ENCODE measurements around the gene NEIL1. TPM values are rescaled to one million over a fixed set of nuclear protein-coding genes. Genes with fewer than 3 reads are reported as not detected.

Gene NEIL1
- total RNA-seq, 4 donors from 2014 or later = 96.9 to 481 (median 163) TPM

DNA sequence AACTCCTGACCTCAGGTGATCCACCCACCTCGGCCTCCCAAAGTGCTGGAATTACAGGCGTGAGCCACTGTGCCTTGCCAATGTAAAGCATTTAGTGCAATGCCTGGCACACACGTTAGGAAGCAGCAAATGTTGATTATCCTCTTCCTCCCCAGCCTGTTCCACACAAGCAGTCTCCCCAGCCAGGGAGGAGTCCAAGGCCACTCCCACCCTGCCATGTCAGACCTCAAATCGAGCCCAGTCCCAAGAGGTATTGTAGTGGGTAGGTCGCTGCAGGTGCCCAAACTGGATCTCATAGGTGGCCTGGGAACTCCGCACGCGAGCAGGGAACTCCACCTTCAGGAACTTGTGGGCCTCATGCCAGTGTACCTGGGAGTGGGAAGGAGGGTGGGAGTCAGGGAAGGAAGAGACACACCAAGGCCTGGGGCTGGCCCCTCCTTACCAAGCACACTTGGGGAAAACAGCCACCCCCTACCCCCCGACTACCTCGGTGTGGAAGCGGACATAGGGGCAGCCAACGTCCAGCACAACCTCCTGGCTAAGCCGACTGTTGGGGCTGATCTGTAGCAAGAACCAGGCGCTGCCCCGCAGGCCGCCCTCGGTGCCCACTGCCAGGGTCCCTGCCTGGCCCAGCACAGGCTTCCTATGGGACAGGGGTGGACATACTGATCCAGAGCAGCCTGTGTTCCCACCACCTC, 11.3 kb downstream of the NEIL1 start:
- no peaks in the 10 kb centered on the region for H3K9me3 ChIP-seq
- TF ChIP-seq POLR2AphosphoS5 (IDR thresholded peaks at IDR 0.05) (no peak), POLR2A (IDR thresholded peaks at IDR 0.05) (no peak)
- H3K27me3 ChIP-seq = no peaks in the 10 kb centered on the region
- no peak overlapping the region for H3K4me3 ChIP-seq
- H3K36me3 ChIP-seq = peaks cover 0 to 7% (median 0%) of the 10 kb centered on the region in 4 donors
- intact Hi-C loops (cut with DNase I; ENCODE audit: low total_unique reads) = no loop called here
- WGBS, 2 donors (ENCODE audit: low coverage in 1 of 2) = 92% methylated on average over 14 of the region's 17 CpGs; no CpG with 5 or more reads in 1 of the 2 donors
- in situ Hi-C loops (cut with MboI; ENCODE audit: low pct_ligation_motif_present in 1 of 4, low pct_unique_long_range_greater_than_20kb in 1 of 4, low sequenced_read_pairs in 3 of 4) = loop anchor here in 3 of 4 donors (25.0 kb wide), 1 partner anchor 279 kb away; the partner anchor contains the start of genes IMP3 (in 3 of the 3), SNUPN (in 3 of the 3) and SNX33 (in 3 of the 3)
- DNase-seq = no peak
- H3K4me1 ChIP-seq = no peaks in the 10 kb centered on the region
- H3K27ac ChIP-seq = no peak overlapping the region

DNA sequence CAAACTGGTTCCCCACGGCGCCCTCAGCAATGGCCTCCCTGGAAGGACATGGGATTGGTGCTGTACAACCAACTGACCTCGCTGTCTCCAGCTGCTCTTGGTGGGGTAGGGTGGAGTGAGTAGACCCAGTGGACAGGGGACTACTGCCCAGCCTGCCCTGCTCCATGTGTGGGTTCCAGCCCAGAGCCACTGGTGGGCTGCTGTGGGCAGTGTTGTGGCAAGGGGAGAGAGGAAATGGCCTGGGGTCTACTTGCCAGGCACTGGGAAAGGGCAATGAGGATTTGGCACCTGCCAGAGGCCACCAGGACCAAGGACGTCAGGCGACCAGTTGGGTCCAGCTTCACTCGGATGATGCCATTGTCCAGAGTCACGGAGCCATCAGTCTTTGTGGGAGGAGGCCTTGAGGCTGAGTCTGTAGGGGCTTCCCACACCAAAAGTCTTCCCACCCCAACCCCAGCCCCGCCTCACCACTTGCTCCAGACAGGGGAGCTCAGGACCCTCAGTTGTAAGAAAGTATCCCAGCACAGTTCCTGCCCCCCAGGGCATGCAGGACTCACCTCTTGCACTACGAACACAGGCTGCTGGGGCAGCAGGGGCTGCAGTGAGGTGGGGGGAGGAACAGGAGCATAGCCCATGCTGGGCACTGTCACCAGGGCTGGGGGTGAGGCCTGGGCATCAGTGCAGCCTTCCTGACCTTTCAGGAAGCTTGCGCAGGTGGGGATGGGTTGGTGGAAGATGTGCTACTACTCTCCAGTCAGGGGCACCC, 12.1 kb downstream of the NEIL1 start:
- intact Hi-C loops (cut with DNase I; ENCODE audit: low total_unique reads) (no loop called here), in situ Hi-C loops (cut with MboI; ENCODE audit: low pct_ligation_motif_present in 1 of 4, low pct_unique_long_range_greater_than_20kb in 1 of 4, low sequenced_read_pairs in 3 of 4) (loop anchor here in 3 of 4 donors (25.0 kb wide), 1 partner anchor 278 kb away; the partner anchor contains the start of genes IMP3 (in 3 of the 3), SNUPN (in 3 of the 3) and SNX33 (in 3 of the 3))
- Histone ChIP-seq H3K4me3 (no peak overlapping the region), H3K9me3 (no peaks in the 10 kb centered on the region), H3K27ac (no peak overlapping the region), H3K4me1 (no peaks in the 10 kb centered on the region), H3K27me3 (no peaks in the 10 kb centered on the region), H3K36me3 (peaks cover 0 to 7% (median 0%) of the 10 kb centered on the region in 4 donors)
- DNase-seq = no peak
- TF ChIP-seq POLR2AphosphoS5 (IDR thresholded peaks at IDR 0.05) (no peak), POLR2A (IDR thresholded peaks at IDR 0.05) (no peak), EP300 (IDR thresholded peaks at IDR 0.05; ENCODE audit: low read depth) (no peak)
- TF ChIP-seq, protein P1, sequence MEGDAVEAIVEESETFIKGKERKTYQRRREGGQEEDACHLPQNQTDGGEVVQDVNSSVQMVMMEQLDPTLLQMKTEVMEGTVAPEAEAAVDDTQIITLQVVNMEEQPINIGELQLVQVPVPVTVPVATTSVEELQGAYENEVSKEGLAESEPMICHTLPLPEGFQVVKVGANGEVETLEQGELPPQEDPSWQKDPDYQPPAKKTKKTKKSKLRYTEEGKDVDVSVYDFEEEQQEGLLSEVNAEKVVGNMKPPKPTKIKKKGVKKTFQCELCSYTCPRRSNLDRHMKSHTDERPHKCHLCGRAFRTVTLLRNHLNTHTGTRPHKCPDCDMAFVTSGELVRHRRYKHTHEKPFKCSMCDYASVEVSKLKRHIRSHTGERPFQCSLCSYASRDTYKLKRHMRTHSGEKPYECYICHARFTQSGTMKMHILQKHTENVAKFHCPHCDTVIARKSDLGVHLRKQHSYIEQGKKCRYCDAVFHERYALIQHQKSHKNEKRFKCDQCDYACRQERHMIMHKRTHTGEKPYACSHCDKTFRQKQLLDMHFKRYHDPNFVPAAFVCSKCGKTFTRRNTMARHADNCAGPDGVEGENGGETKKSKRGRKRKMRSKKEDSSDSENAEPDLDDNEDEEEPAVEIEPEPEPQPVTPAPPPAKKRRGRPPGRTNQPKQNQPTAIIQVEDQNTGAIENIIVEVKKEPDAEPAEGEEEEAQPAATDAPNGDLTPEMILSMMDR (IDR thresholded peaks at IDR 0.05) = no peak
- 96% methylated on average over 10 of the region's 10 CpGs; no CpG with 5 or more reads in 1 of the 2 donors for WGBS, 2 donors (ENCODE audit: low coverage in 1 of 2)

DNA sequence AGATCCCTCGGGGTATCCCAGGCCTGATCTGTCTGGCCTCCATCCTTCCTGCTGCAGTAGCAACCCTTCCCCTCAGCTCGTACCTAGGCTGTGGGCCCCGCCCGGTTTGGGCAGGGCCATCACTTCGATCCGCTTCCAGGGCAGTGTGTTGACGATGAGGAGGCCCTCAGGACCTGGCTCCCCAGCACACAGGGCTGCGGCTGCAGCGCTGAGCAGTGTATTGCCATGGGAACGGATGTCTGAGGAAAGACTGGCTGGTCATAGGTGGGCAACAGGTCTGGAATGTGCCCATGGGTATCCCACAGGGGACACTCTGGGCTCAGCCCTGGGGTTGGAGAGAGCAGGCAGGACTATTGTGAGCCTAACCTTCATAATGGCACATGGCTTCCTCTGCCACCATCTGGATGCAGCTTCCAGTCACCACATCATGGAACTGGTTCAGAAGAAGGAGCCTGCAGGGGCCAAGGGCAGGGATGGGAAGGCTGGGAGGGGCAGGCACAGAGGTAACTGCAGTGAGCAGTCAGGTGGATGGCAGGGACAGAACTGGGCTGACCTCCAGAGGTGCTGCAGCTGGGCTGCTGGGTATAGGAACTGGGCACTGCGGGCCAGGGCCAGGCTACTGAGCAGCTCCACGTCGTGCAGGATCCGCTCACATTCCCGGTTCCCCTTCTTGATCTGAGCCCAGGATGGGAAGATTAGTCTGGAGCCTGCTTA, 12.9 kb downstream of the NEIL1 start:
- WGBS, 2 donors (ENCODE audit: low coverage in 1 of 2) = 86% methylated on average over 14 of the region's 15 CpGs; no CpG with 5 or more reads in 1 of the 2 donors
- no peaks in the 10 kb centered on the region for H3K27me3 ChIP-seq
- no peaks in the 10 kb centered on the region for H3K4me1 ChIP-seq
- no peak for TF ChIP-seq POLR2AphosphoS5 (IDR thresholded peaks at IDR 0.05)
- no peak for TF ChIP-seq POLR2A (IDR thresholded peaks at IDR 0.05)
- no peak for TF ChIP-seq EP300 (IDR thresholded peaks at IDR 0.05; ENCODE audit: low read depth)
- TF ChIP-seq, protein P1 (IDR thresholded peaks at IDR 0.05) = no peak
- intact Hi-C loops (cut with DNase I; ENCODE audit: low total_unique reads) (no loop called here), in situ Hi-C loops (cut with MboI; ENCODE audit: low pct_ligation_motif_present in 1 of 4, low pct_unique_long_range_greater_than_20kb in 1 of 4, low sequenced_read_pairs in 3 of 4) (loop anchor here in 3 of 4 donors (10.0 to 25.0 kb wide), 2 partner anchors 95 to 278 kb away; partner anchors contain the start of genes IMP3 (in 3 of the 3), SNUPN (in 3 of the 3), SNX33 (in 3 of the 3) and SIN3A (in 1 of the 3))
- H3K9me3 ChIP-seq = no peaks in the 10 kb centered on the region
- no peak overlapping the region for H3K4me3 ChIP-seq
- no peak overlapping the region for H3K27ac ChIP-seq
- DNase-seq = no peak
- peaks cover 0 to 7% (median 0%) of the 10 kb centered on the region in 4 donors for H3K36me3 ChIP-seq

DNA sequence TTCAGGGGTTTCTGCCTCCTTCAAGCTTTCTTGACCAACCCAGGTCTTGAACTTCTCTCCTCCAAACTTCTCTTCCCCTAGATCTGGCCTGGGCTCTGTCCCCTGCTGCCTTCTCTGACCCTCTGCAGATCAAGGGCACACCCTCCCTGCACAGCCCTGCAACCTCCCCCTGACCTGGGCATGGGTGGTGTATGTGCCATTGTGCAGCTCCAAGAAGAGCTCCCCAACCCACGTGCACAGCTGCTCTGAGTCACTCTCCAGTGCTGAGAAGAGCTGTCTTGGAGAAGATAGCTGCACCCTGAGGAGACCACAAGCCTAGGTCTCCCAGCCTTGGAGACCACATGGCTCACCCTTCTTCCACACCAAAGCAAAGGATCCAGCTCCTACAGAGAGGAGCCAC, 13.6 kb downstream of the NEIL1 start:
- H3K36me3 ChIP-seq = peaks cover 0 to 8% (median under 1%) of the 10 kb centered on the region in 4 donors
- H3K4me3 ChIP-seq = no peak overlapping the region
- intact Hi-C loops (cut with DNase I; ENCODE audit: low total_unique reads) (no loop called here), in situ Hi-C loops (cut with MboI; ENCODE audit: low pct_ligation_motif_present in 1 of 4, low pct_unique_long_range_greater_than_20kb in 1 of 4, low sequenced_read_pairs in 3 of 4) (loop anchor here in 3 of 4 donors (10.0 to 25.0 kb wide), 2 partner anchors 94 to 277 kb away; partner anchors contain the start of genes IMP3 (in 3 of the 3), SNUPN (in 3 of the 3), SNX33 (in 3 of the 3) and SIN3A (in 1 of the 3))
- no peaks in the 10 kb centered on the region for H3K27me3 ChIP-seq
- H3K27ac ChIP-seq = no peak overlapping the region
- no peaks in the 10 kb centered on the region for H3K4me1 ChIP-seq
- TF ChIP-seq POLR2AphosphoS5 (IDR thresholded peaks at IDR 0.05) = no peak
- no peak for TF ChIP-seq POLR2A (IDR thresholded peaks at IDR 0.05)
- TF ChIP-seq, protein P1 (IDR thresholded peaks at IDR 0.05) = no peak
- TF ChIP-seq EP300 (IDR thresholded peaks at IDR 0.05; ENCODE audit: low read depth) = no peak
- no peak for DNase-seq
- 78% methylated on average over 1 of the region's 1 CpG; no CpG with 5 or more reads in 1 of the 2 donors for WGBS, 2 donors (ENCODE audit: low coverage in 1 of 2)
- no peaks in the 10 kb centered on the region for H3K9me3 ChIP-seq
